Measurements from ENCODE around the gene PYM1. TPM values are rescaled to one million over a fixed set of nuclear protein-coding genes. Genes with fewer than 3 reads are reported as not detected.
A peak's percentile ranks its signal among the peaks of the same experiment; 100 is the strongest.

Gene PYM1
- total and polyA plus RNA-seq, 2 of the 4 experiments (the other 2 are of a cell fraction): 26.5 to 27.8 TPM

DNA sequence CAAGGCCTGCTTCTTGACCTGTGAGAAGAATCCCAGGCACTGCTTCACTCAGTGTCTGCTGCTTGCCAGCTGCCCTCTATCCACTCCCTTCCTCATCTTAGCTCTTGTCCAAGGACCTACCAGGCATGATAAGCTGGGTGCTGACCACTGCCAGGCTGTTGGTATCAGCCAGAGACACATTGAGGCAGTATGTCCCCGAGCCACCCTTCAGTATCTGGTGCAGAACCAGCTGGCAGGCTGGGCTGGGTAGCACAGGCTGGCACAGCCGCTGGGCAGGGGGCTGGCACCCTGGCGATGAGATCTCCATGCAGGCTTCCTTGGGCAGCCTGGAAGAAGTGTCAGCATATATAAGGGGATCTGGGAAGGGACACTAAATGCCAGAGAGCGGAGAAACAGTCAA is 27.6 kb upstream of the PYM1 start:
- Histone ChIP-seq H2BK20ac (ENCODE audit: low read depth, low read length) (no peak overlapping the region), H3K9me3 (ENCODE audit: control insufficient read depth, insufficient read depth, low read length) (no peaks in the 10 kb centered on the region), H3K14ac (replicated peaks; ENCODE audit: low read depth, low read length) (no peak overlapping the region), H3K4ac (ENCODE audit: low read depth, low read length) (no peak overlapping the region), H4K91ac (ENCODE audit: insufficient read depth, low read depth, low read length) (no peak overlapping the region), H3K4me2 (ENCODE audit: low read depth, low read length) (no peak overlapping the region), H2AK5ac (ENCODE audit: low read depth, low read length) (no peak overlapping the region; the same call in 1 of the 2 replicates), H3K27me3 (ENCODE audit: control insufficient read depth, insufficient read depth, low read length) (no peaks in the 10 kb centered on the region), H2BK5ac (ENCODE audit: low read depth, low read length, poor library complexity, severe bottlenecking) (no peak overlapping the region), H2AFZ (replicated peaks; ENCODE audit: low read length, poor library complexity) (no peak overlapping the region), H4K8ac (ENCODE audit: low read depth in 2 of 2, low read length in 2 of 2) (no peak overlapping the region), H2BK120ac (ENCODE audit: low read depth, low read length) (no peak overlapping the region), H3K4me3 (ENCODE audit: insufficient read depth, low read depth, low read length) (no peak overlapping the region), H3K4me1 (ENCODE audit: control insufficient read depth, insufficient read depth, low read length) (peaks cover 8% of the 10 kb centered on the region; the same call in 1 of the 2 replicates), H3K36me3 (ENCODE audit: control insufficient read depth, insufficient read depth, low read length) (peaks cover 30% of the 10 kb centered on the region), H3K18ac (ENCODE audit: low read depth, low read length) (no peak overlapping the region), H3K27ac (ENCODE audit: insufficient read depth, low read length) (no peak overlapping the region), H2BK15ac (ENCODE audit: low read depth, low read length) (no peak overlapping the region), H3K9me1 (ENCODE audit: insufficient read depth, low read length) (peaks cover 8% of the 10 kb centered on the region), H3K9ac (ENCODE audit: low read depth, low read length) (no peak overlapping the region), H3K79me1 (ENCODE audit: low read depth in 1 of 2, low read length in 2 of 2) (peaks cover 0 to 13% of the 10 kb centered on the region in 2 experiments; a peak in 1 of 4 replicates), H2AK9ac (replicated peaks; ENCODE audit: low read depth, low read length, poor library complexity) (no peak overlapping the region), H4K20me1 (ENCODE audit: insufficient read depth, low read length) (peaks cover 5% of the 10 kb centered on the region; the same call in 1 of the 2 replicates), H3K56ac (ENCODE audit: extremely low read depth, insufficient read depth, low read length) (no peak overlapping the region), H4K5ac (ENCODE audit: low read depth, low read length) (no peak overlapping the region), H3K23ac (ENCODE audit: low read depth, low read length) (no peak overlapping the region)
- no TSS peak for BruUV-seq (replicated peaks)
- intact Hi-C loops (cut with micrococcal nuclease): no loop called here
- dilution Hi-C loops (cut with HindIII; ENCODE audit: low sequenced_read_pairs, unreplicated experiment): no loop called here
- POLR2A ChIA-PET (ENCODE audit: unreplicated experiment): interaction anchor here (0.5 to 0.6 kb wide), 2 partner anchors 109 to 187 kb away, joined by 3 to 4 read pairs; no protein-coding TSS in a partner anchor
- TF ChIP-seq RCOR1 (IDR thresholded peaks at IDR 0.05; ENCODE audit: insufficient replicate concordance, low read length) (no peak), RAD21 (IDR thresholded peaks at IDR 0.05; ENCODE audit: low read length) (no peak), RFX5 (IDR thresholded peaks at IDR 0.05; ENCODE audit: low read depth, low read length) (no peak), CEBPB (IDR thresholded peaks at IDR 0.05; ENCODE audit: low read depth, low read length) (no peak), MAZ (IDR thresholded peaks at IDR 0.05; ENCODE audit: borderline replicate concordance, low read depth, low read length) (no peak), MAFK (IDR thresholded peaks at IDR 0.05; ENCODE audit: low read depth, low read length) (no peak), BHLHE40 (IDR thresholded peaks at IDR 0.05; ENCODE audit: low read depth, low read length) (no peak), MXI1 (IDR thresholded peaks at IDR 0.05; ENCODE audit: borderline replicate concordance, low read depth, low read length) (no peak), ELK1 (IDR thresholded peaks at IDR 0.05; ENCODE audit: borderline replicate concordance, low read depth, low read length) (no peak), POLR2A (IDR thresholded peaks at IDR 0.05; ENCODE audit: low read depth, low read length) (no peak), NFE2L2 (IDR thresholded peaks at IDR 0.05; ENCODE audit: low read depth, low read length) (no peak), SMC3 (IDR thresholded peaks at IDR 0.05; ENCODE audit: low read depth, low read length) (no peak), FOS (IDR thresholded peaks at IDR 0.05; ENCODE audit: low read depth, low read length) (no peak), USF2 (IDR thresholded peaks at IDR 0.05; ENCODE audit: low read depth, low read length) (no peak), CHD1 (IDR thresholded peaks at IDR 0.05; ENCODE audit: low read depth, low read length) (no peak)
- TF ChIP-seq, protein P1, sequence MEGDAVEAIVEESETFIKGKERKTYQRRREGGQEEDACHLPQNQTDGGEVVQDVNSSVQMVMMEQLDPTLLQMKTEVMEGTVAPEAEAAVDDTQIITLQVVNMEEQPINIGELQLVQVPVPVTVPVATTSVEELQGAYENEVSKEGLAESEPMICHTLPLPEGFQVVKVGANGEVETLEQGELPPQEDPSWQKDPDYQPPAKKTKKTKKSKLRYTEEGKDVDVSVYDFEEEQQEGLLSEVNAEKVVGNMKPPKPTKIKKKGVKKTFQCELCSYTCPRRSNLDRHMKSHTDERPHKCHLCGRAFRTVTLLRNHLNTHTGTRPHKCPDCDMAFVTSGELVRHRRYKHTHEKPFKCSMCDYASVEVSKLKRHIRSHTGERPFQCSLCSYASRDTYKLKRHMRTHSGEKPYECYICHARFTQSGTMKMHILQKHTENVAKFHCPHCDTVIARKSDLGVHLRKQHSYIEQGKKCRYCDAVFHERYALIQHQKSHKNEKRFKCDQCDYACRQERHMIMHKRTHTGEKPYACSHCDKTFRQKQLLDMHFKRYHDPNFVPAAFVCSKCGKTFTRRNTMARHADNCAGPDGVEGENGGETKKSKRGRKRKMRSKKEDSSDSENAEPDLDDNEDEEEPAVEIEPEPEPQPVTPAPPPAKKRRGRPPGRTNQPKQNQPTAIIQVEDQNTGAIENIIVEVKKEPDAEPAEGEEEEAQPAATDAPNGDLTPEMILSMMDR (conservative IDR thresholded peaks at IDR 0.05; ENCODE audit: low read depth, low read length): no peak
- no CpG with 5 or more reads among the region's 4 CpGs for WGBS, 2 experiments (ENCODE audit: extremely low coverage in 2 of 2, insufficient read length in 1 of 2)
- CTCF ChIA-PET: interaction anchor here (0.6 kb wide), 2 partner anchors 27 to 147 kb away, joined by 3 read pairs; no protein-coding TSS in a partner anchor
- ATAC-seq (ENCODE audit: low read depth): peak; percentile 7; the same call in 1 of the 2 replicates
- in situ Hi-C loops (cut with MboI; ENCODE audit: low sequenced_read_pairs): no loop called here
- no peak for DNase-seq

All from IMR-90 (cell line).